Stimulated activated CD4-positive, alpha-beta T cell treated with anti-CD3 and anti-CD28 coated beads, Interleukin-15, amount 100 ng/mL, for 48 hours (primary cell): ENCODE data around the gene ANKAR.
"Not testable (repeated sequence)": the region's sequence is repeated elsewhere in the genome, so short reads cannot be mapped to it uniquely, and the experiment has no call there.

Experiments used
- DNase-seq, 2 donors: peaks; one replicate each; pipeline ENCODE4 v3.0.0-alpha.2; 2020; ENCODE audit warnings: low read depth in 2 of 2

Gene ANKAR

GRCh38 chr2:189709501-189710221, 35.2 kb downstream of the ANKAR start:
- no peak for DNase-seq

GRCh38 chr2:189717593-189717992, 43.1 kb downstream of the ANKAR start:
- not testable (repeated sequence) for DNase-seq

GRCh38 chr2:189719571-189719970, 45.1 kb downstream of the ANKAR start:
- no peak for DNase-seq

GRCh38 chr2:189723192-189723591, 48.7 kb downstream of the ANKAR start:
- DNase-seq = no peak
